ENCODE measurements around the gene STT3A. TPM values are rescaled to one million over a fixed set of nuclear protein-coding genes. Genes with fewer than 3 reads are reported as not detected.
"Not testable (repeated sequence)": the region's sequence is repeated elsewhere in the genome, so short reads cannot be mapped to it uniquely, and the experiment has no call there.

STT3A gene
- total RNA-seq, 1 donor from 2014 or later, result 202 TPM

GRCh38 chr11:125572916-125573315 is 19.7 kb upstream of the STT3A start:
- TF ChIP-seq, protein P1, sequence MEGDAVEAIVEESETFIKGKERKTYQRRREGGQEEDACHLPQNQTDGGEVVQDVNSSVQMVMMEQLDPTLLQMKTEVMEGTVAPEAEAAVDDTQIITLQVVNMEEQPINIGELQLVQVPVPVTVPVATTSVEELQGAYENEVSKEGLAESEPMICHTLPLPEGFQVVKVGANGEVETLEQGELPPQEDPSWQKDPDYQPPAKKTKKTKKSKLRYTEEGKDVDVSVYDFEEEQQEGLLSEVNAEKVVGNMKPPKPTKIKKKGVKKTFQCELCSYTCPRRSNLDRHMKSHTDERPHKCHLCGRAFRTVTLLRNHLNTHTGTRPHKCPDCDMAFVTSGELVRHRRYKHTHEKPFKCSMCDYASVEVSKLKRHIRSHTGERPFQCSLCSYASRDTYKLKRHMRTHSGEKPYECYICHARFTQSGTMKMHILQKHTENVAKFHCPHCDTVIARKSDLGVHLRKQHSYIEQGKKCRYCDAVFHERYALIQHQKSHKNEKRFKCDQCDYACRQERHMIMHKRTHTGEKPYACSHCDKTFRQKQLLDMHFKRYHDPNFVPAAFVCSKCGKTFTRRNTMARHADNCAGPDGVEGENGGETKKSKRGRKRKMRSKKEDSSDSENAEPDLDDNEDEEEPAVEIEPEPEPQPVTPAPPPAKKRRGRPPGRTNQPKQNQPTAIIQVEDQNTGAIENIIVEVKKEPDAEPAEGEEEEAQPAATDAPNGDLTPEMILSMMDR (IDR thresholded peaks at IDR 0.05; ENCODE audit: unreplicated experiment), result no peak
- no peak for DNase-seq (ENCODE audit: low spot score)
- Mint-ChIP-seq H3K27ac (ENCODE audit: unreplicated experiment) (no peak overlapping the region), H3K4me1 (ENCODE audit: unreplicated experiment) (peaks cover 12% of the 10 kb centered on the region), H3K4me3 (ENCODE audit: unreplicated experiment) (no peak overlapping the region), H3K36me3 (ENCODE audit: low read depth, unreplicated experiment) (peaks cover 15% of the 10 kb centered on the region), H3K27me3 (ENCODE audit: unreplicated experiment) (peaks cover 2% of the 10 kb centered on the region), H3K9me3 (ENCODE audit: unreplicated experiment) (no peaks in the 10 kb centered on the region)

GRCh38 chr11:125577181-125577580 is 15.5 kb upstream of the STT3A start:
- H3K4me3 Mint-ChIP-seq (ENCODE audit: unreplicated experiment); DNase-seq (ENCODE audit: low spot score); H3K27ac Mint-ChIP-seq (ENCODE audit: unreplicated experiment); H3K9me3 Mint-ChIP-seq (ENCODE audit: unreplicated experiment); H3K4me1 Mint-ChIP-seq (ENCODE audit: unreplicated experiment); H3K27me3 Mint-ChIP-seq (ENCODE audit: unreplicated experiment): not testable (repeated sequence)
- peaks cover 25% of the 10 kb centered on the region for H3K36me3 Mint-ChIP-seq (ENCODE audit: low read depth, unreplicated experiment)

DNA sequence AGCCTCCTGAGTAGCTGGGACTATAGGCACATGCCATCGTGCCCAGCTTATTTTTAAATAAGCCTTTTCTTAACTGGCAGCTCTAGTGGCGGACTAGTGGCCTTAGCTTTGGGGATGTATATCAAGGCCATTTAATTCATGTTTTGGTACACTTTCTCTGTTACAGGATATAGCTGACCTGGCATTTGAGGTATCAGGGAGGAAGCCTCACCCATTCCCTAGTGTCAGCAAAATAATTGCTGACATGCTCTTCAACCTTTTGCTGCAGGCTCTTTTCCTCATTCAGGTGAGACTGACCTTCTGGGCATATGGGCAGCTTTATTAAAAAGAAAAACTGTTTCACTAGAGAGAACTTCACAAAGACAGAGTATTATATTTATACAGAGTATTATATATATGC is 13.9 kb upstream of the STT3A start:
- H3K27me3 Mint-ChIP-seq (ENCODE audit: unreplicated experiment), result no peaks in the 10 kb centered on the region
- H3K4me3 Mint-ChIP-seq (ENCODE audit: unreplicated experiment), result no peak overlapping the region
- no peak for DNase-seq (ENCODE audit: low spot score)
- H3K4me1 Mint-ChIP-seq (ENCODE audit: unreplicated experiment), result no peaks in the 10 kb centered on the region
- H3K9me3 Mint-ChIP-seq (ENCODE audit: unreplicated experiment), result no peaks in the 10 kb centered on the region
- H3K27ac Mint-ChIP-seq (ENCODE audit: unreplicated experiment), result no peak overlapping the region
- TF ChIP-seq, protein P1 (IDR thresholded peaks at IDR 0.05; ENCODE audit: unreplicated experiment), result no peak
- peaks cover 32% of the 10 kb centered on the region for H3K36me3 Mint-ChIP-seq (ENCODE audit: low read depth, unreplicated experiment)

DNA sequence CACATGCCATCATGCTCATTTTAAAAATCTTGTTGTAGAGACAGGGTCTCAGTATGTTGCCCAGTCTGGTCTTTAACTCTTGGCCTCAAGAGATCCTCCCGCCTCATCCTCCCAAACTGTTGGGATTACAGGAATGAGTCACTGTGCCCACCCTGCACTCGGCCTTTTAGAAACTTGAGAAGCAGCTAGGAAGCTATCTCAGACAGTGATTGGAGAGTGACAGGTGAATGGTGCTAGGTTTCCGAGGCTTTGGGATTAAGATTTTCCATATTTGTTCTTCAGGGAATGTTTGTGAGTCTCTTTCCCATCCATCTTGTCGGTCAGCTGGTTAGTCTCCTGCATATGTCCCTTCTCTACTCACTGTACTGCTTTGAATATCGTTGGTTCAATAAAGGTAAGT is 12.8 kb upstream of the STT3A start:
- H3K4me3 Mint-ChIP-seq (ENCODE audit: unreplicated experiment), result no peak overlapping the region
- no peaks in the 10 kb centered on the region for H3K4me1 Mint-ChIP-seq (ENCODE audit: unreplicated experiment)
- TF ChIP-seq, protein P1 (IDR thresholded peaks at IDR 0.05; ENCODE audit: unreplicated experiment), result no peak
- H3K9me3 Mint-ChIP-seq (ENCODE audit: unreplicated experiment), result no peaks in the 10 kb centered on the region
- peaks cover 43% of the 10 kb centered on the region for H3K36me3 Mint-ChIP-seq (ENCODE audit: low read depth, unreplicated experiment)
- H3K27me3 Mint-ChIP-seq (ENCODE audit: unreplicated experiment), result no peaks in the 10 kb centered on the region
- no peak for DNase-seq (ENCODE audit: low spot score)
- no peak overlapping the region for H3K27ac Mint-ChIP-seq (ENCODE audit: unreplicated experiment)

- Mint-ChIP-seq H3K4me1 (ENCODE audit: unreplicated experiment) (peaks cover 2% of the 10 kb centered on the region), H3K9me3 (ENCODE audit: unreplicated experiment) (no peaks in the 10 kb centered on the region), H3K27ac (ENCODE audit: unreplicated experiment) (no peak overlapping the region), H3K36me3 (ENCODE audit: low read depth, unreplicated experiment) (peaks cover 25% of the 10 kb centered on the region), H3K27me3 (ENCODE audit: unreplicated experiment) (no peaks in the 10 kb centered on the region), H3K4me3 (ENCODE audit: unreplicated experiment) (peak overlapping the region; percentile 5)
- DNase-seq (ENCODE audit: low spot score), result no peak
- TF ChIP-seq, protein P1 (IDR thresholded peaks at IDR 0.05; ENCODE audit: unreplicated experiment), result no peak
These were observed 9.2 kb upstream of the STT3A start for GRCh38 chr11:125583496-125583895.

DNA sequence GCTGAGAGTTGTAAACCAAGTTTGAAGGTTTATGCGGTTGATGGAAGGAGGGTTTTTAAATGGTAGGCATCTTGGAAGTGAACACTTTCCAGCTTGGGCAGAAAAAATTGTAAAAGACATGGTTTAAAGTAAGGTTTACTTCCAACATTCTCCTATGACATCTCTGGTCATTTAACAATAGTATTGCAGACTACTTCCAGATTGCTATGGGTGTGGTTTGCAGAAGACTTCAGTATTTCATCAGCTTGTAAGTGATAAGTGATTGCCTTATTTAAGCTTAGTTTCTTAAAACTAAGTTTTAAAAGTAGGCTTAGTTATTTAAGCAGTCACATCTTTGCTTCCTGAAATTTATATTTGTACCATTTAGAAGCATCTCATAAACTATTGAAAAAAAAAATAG is 7.2 kb upstream of the STT3A start:
- no peak overlapping the region for H3K27ac Mint-ChIP-seq (ENCODE audit: unreplicated experiment)
- peaks cover 18% of the 10 kb centered on the region for H3K36me3 Mint-ChIP-seq (ENCODE audit: low read depth, unreplicated experiment)
- no peak for DNase-seq (ENCODE audit: low spot score)

More for the DNA sequence above, 7.2 kb upstream of the STT3A start:
- H3K27me3 Mint-ChIP-seq (ENCODE audit: unreplicated experiment), result no peaks in the 10 kb centered on the region
- TF ChIP-seq, protein P1 (IDR thresholded peaks at IDR 0.05; ENCODE audit: unreplicated experiment), result no peak
- no peak overlapping the region for H3K4me3 Mint-ChIP-seq (ENCODE audit: unreplicated experiment)
- no peaks in the 10 kb centered on the region for H3K9me3 Mint-ChIP-seq (ENCODE audit: unreplicated experiment)
- peaks cover 3% of the 10 kb centered on the region for H3K4me1 Mint-ChIP-seq (ENCODE audit: unreplicated experiment)
